Measurements from ENCODE around the gene RAB27B. TPM values are rescaled to one million over a fixed set of nuclear protein-coding genes. Genes with fewer than 3 reads are reported as not detected.

RAB27B gene
- total RNA-seq, 1 donor from 2014 or later, result 0.16 TPM

- Histone ChIP-seq H3K4me1 (no peaks in the 10 kb centered on the region), H3K9me3 (replicated peaks) (no peaks in the 10 kb centered on the region), H3K36me3 (no peaks in the 10 kb centered on the region), H3K4me3 (no peak overlapping the region), H3K27ac (replicated peaks) (no peak overlapping the region), H3K27me3 (ENCODE audit: low read depth) (no peaks in the 10 kb centered on the region)
- intact Hi-C loops (cut with micrococcal nuclease), result no loop called here
- no peak for DNase-seq
- TF ChIP-seq, protein P1, sequence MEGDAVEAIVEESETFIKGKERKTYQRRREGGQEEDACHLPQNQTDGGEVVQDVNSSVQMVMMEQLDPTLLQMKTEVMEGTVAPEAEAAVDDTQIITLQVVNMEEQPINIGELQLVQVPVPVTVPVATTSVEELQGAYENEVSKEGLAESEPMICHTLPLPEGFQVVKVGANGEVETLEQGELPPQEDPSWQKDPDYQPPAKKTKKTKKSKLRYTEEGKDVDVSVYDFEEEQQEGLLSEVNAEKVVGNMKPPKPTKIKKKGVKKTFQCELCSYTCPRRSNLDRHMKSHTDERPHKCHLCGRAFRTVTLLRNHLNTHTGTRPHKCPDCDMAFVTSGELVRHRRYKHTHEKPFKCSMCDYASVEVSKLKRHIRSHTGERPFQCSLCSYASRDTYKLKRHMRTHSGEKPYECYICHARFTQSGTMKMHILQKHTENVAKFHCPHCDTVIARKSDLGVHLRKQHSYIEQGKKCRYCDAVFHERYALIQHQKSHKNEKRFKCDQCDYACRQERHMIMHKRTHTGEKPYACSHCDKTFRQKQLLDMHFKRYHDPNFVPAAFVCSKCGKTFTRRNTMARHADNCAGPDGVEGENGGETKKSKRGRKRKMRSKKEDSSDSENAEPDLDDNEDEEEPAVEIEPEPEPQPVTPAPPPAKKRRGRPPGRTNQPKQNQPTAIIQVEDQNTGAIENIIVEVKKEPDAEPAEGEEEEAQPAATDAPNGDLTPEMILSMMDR (IDR thresholded peaks at IDR 0.05; ENCODE audit: borderline replicate concordance), result no peak
Measured at GRCh38 chr18:54787121-54787520, 41.2 kb upstream of the RAB27B start.

GRCh38 chr18:54787616-54788015, 40.7 kb upstream of the RAB27B start:
- no peaks in the 10 kb centered on the region for H3K36me3 ChIP-seq
- H3K4me3 ChIP-seq, result no peak overlapping the region
- H3K27me3 ChIP-seq (ENCODE audit: low read depth), result no peaks in the 10 kb centered on the region
- H3K27ac ChIP-seq (replicated peaks), result no peak overlapping the region
- intact Hi-C loops (cut with micrococcal nuclease), result no loop called here
- DNase-seq, result no peak
- H3K4me1 ChIP-seq, result no peaks in the 10 kb centered on the region
- TF ChIP-seq, protein P1 (IDR thresholded peaks at IDR 0.05; ENCODE audit: borderline replicate concordance), result no peak
- no peaks in the 10 kb centered on the region for H3K9me3 ChIP-seq (replicated peaks)

DNA sequence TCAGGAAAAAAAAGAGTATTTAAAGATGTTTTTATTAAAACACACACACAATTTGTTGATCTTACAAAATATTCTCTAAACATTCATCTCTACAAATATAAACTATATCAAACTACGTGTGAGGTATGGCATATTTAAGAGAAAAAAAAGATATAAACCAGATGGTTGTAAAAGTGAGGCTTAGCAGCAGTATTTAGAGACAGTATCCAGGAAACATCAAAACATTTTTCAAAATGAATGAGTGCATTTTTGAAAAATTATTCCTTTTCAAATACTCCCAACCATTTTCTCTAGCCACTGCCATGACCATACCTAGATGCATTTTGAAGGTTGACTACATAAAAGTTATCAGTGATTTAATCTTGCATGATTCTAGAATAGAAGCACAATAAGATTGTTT, 38.2 kb upstream of the RAB27B start:
- TF ChIP-seq, protein P1 (IDR thresholded peaks at IDR 0.05; ENCODE audit: borderline replicate concordance), result no peak
- no peaks in the 10 kb centered on the region for H3K4me1 ChIP-seq
- no peak overlapping the region for H3K4me3 ChIP-seq
- DNase-seq, result no peak
- no peaks in the 10 kb centered on the region for H3K9me3 ChIP-seq (replicated peaks)
- H3K27me3 ChIP-seq (ENCODE audit: low read depth), result no peaks in the 10 kb centered on the region
- no peaks in the 10 kb centered on the region for H3K36me3 ChIP-seq
- no peak overlapping the region for H3K27ac ChIP-seq (replicated peaks)
- intact Hi-C loops (cut with micrococcal nuclease), result no loop called here

GRCh38 chr18:54791657-54792056, 36.6 kb upstream of the RAB27B start:
- Histone ChIP-seq H3K9me3 (replicated peaks) (no peaks in the 10 kb centered on the region), H3K4me3 (no peak overlapping the region), H3K27ac (replicated peaks) (no peak overlapping the region), H3K27me3 (ENCODE audit: low read depth) (no peaks in the 10 kb centered on the region), H3K4me1 (no peaks in the 10 kb centered on the region), H3K36me3 (no peaks in the 10 kb centered on the region)
- no peak for DNase-seq
- TF ChIP-seq, protein P1 (IDR thresholded peaks at IDR 0.05; ENCODE audit: borderline replicate concordance), result no peak
- intact Hi-C loops (cut with micrococcal nuclease), result no loop called here

- H3K9me3 ChIP-seq (replicated peaks), result no peaks in the 10 kb centered on the region
- DNase-seq, result no peak
- no peak overlapping the region for H3K27ac ChIP-seq (replicated peaks)
- H3K27me3 ChIP-seq (ENCODE audit: low read depth), result no peaks in the 10 kb centered on the region
- intact Hi-C loops (cut with micrococcal nuclease), result no loop called here
- H3K4me3 ChIP-seq, result no peak overlapping the region
- no peaks in the 10 kb centered on the region for H3K4me1 ChIP-seq
- H3K36me3 ChIP-seq, result no peaks in the 10 kb centered on the region
- TF ChIP-seq, protein P1 (IDR thresholded peaks at IDR 0.05; ENCODE audit: borderline replicate concordance), result no peak
Measured at GRCh38 chr18:54792079-54792478, 36.2 kb upstream of the RAB27B start.

GRCh38 chr18:54794823-54795222, 33.5 kb upstream of the RAB27B start:
- Histone ChIP-seq H3K27ac (replicated peaks) (no peak overlapping the region), H3K36me3 (no peaks in the 10 kb centered on the region), H3K4me3 (no peak overlapping the region), H3K27me3 (ENCODE audit: low read depth) (no peaks in the 10 kb centered on the region), H3K9me3 (replicated peaks) (no peaks in the 10 kb centered on the region), H3K4me1 (no peaks in the 10 kb centered on the region)
- intact Hi-C loops (cut with micrococcal nuclease), result no loop called here
- TF ChIP-seq, protein P1 (IDR thresholded peaks at IDR 0.05; ENCODE audit: borderline replicate concordance), result no peak
- DNase-seq, result no peak
